GM21360 (cell line): ENCODE measurements around the gene EGFL6.
"Not testable (repeated sequence)": the region's sequence is repeated elsewhere in the genome, so short reads cannot be mapped to it uniquely, and the experiment has no call there.

Experiments
- ATAC-seq: cut with Tn5 transposase; IDR thresholded peaks from one replicate; pipeline ENCODE4 v1.9.1; 2021; ENCODE audit warnings: mild to moderate bottlenecking, moderate library complexity; ENCODE audit not compliant: unreplicated experiment

The EGFL6 gene

GRCh38 chrX:13590914-13591313 is 21.5 kb downstream of the EGFL6 start:
- no peak for ATAC-seq

- no peak for ATAC-seq
Measured at GRCh38 chrX:13597874-13598273, 28.5 kb downstream of the EGFL6 start.

- no peak for ATAC-seq
Measured at GRCh38 chrX:13598877-13599276, 29.5 kb downstream of the EGFL6 start.

- ATAC-seq, result no peak
Measured at GRCh38 chrX:13599491-13599890, 30.1 kb downstream of the EGFL6 start.

- ATAC-seq, result no peak
Measured at GRCh38 chrX:13605611-13606010, 36.2 kb downstream of the EGFL6 start.

DNA sequence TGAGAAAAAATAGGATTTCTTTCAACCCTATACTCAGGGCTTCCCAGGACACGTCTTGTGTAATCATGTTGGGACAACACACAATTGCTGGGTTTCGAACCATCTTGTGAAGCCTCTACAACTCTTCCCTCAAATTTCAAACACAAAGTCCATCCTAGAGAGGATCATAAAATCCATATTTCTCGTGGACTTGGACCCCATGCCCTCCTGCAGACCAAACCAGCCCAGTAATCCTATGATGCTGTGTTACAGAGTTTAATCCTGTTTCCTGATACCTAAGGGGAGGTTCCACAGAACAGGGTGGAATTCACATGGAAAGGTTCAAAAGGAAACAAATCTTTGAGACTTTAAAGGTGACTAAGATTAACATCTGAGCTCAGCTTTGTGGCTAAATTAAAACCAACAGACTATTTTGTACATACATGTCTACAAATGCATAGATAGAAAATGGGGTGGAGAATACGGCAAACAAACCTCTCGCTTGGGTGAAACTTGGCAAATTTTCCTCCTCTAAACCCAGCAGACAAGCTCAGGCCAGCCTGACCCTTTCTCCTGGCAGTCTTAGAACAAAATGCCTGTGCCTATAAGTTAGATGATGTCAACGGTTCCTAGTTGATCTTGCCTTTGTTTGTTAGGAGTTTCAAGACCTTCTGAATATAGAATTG is 38.1 kb downstream of the EGFL6 start:
- ATAC-seq, result no peak

DNA sequence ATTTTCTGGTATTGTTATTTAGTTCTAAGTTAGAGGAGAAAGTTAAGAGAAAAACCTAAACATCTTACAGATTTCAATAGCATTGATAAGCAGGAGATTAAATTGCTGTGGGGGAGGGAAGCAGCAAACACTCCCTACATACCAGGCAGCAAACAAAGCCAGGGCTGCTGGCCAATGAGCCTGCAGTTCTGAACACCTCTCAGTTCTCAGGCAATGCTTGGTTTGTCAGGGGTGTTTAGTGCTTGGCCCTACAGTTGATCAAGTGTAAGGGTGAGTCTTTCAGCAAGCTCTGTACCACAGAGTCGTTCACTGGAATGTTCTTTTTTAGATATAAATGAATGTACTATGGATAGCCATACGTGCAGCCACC is 38.6 kb downstream of the EGFL6 start:
- ATAC-seq, result no peak

GRCh38 chrX:13614154-13614553 is 44.8 kb downstream of the EGFL6 start:
- ATAC-seq, result no peak

GRCh38 chrX:13620207-13620606 is 50.8 kb downstream of the EGFL6 start:
- ATAC-seq, result no peak

DNA sequence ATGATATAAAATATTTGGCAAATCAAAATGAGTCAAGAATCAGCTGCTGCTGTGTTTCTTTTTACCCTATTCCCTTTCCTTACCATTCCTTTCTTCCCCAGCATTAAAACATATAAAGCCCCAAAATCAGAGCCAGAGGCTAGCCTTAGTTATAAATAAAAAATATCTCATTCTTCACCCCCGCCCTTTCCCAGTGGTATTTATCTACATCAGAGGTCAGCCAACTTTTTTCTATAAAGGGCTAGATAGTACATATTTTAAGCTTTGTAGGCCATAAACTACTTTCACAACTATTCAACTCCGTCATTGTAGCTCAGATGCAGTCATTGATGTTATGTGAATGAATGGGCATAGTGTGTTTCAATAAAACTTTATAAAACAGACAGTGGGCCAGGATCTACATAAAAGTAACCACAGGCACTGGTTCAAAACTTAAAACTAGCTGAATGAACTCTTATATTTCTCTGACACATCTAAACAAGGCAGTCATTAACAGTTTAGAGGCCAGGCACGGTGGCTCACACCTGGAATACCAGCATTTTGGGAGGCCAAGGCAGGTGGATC is 53.1 kb downstream of the EGFL6 start:
- ATAC-seq, result no peak

DNA sequence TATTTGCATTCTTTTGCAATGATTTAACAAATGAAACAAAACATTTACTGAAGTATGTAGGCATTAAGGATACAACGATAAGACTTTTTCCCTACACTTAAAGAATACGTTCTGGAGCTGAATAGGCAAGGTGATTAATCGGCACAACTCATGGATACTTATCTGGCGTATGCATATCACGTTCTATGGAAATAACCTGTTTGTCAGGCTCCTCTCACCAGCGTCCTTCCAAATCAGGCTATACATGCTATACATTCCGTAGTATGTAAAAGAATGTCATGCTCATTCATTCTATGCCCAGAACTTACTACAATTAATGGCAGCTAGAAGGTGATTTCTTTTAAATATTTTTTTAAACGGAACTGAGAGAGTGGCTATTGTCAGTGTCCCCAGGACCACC is 57.9 kb downstream of the EGFL6 start:
- ATAC-seq, result no peak

DNA sequence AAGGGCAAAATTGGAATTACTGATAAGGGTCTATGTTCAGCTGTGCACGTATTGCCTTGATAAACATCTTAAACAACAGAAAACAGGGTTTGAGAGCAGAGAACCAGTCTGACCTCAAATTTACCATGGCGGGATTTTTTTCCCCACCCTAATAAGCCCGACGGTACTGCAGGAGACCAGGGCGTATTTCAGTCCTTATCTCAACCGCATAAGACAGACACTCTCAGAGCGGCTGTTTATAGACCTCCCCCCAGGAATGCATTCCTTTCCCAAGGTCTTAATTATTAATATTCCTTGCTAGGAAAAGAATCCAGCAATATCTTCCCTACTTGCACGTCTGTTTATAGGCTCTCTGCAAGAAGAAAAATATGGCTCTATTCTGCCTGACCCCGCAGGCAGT is 67.8 kb downstream of the EGFL6 start:
- not testable (repeated sequence) for ATAC-seq

- no peak for ATAC-seq
Measured at GRCh38 chrX:13638021-13638420, 68.6 kb downstream of the EGFL6 start.

- ATAC-seq, result no peak
Measured at GRCh38 chrX:13638826-13639225, 69.4 kb downstream of the EGFL6 start.

GRCh38 chrX:13641684-13642083 is 72.3 kb downstream of the EGFL6 start:
- not testable (repeated sequence) for ATAC-seq

GRCh38 chrX:13645464-13646153 is 76.2 kb downstream of the EGFL6 start:
- no peak for ATAC-seq

DNA sequence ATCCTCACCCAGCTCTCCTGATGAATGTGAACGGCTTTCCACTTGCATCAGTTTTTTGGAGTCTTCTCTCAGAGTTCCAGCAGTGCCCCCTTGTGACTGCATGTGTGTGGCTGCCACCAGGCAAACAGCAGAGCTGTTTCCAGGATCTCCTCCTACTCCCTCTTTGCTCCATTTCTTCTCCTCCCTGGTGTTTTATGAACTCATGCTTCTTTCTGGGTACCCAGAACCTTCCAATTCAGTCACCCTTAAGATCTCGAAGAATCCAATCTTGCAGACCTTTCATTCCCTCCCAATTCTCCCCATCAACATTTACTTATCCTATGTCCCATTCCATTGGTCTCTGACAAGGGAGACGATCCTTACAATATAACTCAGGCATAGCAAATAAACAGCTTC is 76.8 kb downstream of the EGFL6 start:
- no peak for ATAC-seq

DNA sequence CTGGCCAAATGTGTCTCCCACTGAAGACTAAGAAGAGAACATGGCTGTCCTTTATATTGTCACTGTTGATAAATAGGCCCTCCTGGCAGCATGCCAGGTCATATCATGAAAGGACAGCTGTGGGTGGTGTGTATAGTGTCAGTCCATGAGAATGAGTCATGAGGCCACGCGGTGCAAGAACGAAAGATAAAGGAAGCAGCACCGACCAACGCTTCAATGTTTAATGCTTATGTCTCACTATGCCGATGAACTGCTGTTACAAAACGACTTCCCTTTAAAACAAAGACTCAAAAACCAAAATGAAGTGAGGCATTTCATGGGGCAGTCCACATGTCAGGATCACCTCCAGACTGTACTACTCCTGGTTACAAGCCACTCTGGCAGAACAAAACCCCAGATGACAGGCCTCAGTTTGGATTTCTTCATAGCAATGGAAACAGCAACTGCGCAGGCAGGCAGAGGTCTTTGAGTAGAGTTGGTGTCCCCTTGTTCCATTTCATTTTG is 78.4 kb downstream of the EGFL6 start:
- no peak for ATAC-seq

DNA sequence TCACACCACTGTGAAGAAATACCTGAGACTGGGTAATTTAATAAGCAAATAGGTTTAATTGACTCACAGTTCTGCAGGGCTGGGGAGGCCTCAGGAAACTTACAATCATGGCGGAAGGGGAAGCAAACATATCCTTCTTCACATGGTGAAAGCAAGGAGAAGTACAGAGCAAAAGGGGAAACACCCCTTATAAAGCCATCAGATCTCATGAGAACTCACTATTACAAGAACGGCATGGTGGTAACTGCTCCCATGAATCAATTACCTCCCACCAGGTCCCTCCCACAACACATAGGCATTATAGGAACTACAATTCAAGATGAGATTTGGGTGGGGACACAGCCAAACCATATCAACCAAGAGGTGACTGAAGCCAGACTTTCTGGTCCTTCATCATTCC is 78.9 kb downstream of the EGFL6 start:
- not testable (repeated sequence) for ATAC-seq

- no peak for ATAC-seq
Measured at GRCh38 chrX:13649838-13650237, 80.4 kb downstream of the EGFL6 start.

GRCh38 chrX:13650318-13650717 is 80.9 kb downstream of the EGFL6 start:
- ATAC-seq, result no peak

GRCh38 chrX:13651150-13651549 is 81.7 kb downstream of the EGFL6 start:
- no peak for ATAC-seq
